Measurements from ENCODE around the gene SGK2. TPM values are rescaled to one million over a fixed set of nuclear protein-coding genes. Genes with fewer than 3 reads are reported as not detected.
A peak's percentile ranks its signal among the peaks of the same experiment; 100 is the strongest.

SGK2 gene
- total and polyA plus RNA-seq, 2 of the 13 experiments (the other 11 are each of a cell fraction or from before 2014, with no cell fraction given), result 6.2 to 29.4 TPM

DNA sequence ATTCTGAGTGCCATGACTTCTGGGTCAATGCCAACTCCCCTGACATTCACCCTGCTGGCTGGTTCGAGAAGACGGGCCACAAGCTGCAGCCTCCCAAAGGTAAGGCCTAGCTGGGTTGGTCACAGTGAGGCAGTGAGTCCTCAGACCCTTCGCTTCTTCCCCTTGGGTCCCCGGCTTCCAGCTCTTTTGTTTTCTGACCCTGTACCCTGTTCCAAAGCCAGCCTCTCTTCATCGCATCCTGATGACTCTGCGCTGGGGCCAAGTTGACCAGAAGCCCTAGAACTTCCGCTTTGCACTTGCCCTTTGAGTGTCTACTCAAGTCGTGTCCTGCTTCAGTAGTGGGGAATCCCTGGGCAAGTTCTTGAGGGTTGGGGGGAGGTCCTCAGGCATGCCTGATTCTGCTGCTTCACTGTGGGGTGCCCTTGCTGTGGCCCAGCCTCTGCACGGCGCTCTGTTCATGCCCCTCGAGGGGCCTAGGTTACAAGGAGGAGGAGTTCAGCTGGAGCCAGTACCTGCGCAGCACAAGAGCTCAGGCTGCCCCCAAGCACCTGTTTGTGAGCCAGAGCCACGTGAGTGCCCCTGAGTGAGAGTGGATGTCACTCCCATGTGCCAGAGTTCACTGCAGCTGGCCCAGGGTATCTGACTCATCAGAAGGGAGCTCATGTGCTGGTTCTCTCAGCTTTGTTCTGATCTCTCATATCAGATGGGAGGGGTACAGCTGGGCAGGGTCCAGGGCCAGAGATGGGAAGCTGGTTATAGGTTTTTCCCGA is 28.3 kb upstream of the SGK2 start (continued):
- TF ChIP-seq, protein P1, sequence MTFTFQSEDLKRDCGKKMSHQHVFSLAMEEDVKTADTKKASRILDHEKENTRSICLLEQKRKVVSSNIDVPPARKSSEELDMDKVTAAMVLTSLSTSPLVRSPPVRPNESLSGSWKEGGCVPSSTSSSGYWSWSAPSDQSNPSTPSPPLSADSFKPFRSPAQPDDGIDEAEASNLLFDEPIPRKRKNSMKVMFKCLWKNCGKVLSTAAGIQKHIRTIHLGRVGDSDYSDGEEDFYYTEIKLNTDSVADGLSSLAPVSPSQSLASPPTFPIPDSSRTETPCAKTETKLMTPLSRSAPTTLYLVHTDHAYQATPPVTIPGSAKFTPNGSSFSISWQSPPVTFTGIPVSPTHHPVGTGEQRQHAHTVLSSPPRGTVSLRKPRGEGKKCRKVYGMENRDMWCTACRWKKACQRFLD (CRISPR knock-in tag; IDR thresholded peaks at IDR 0.05; ENCODE audit: borderline replicate concordance), result peak; percentile 59; the same call in 1 of the 2 replicates
- TF ChIP-seq RFX3 (CRISPR knock-in tag; IDR thresholded peaks at IDR 0.05) (no peak), ZNF234 (CRISPR knock-in tag; conservative IDR thresholded peaks at IDR 0.05) (peak; percentile 93), NFRKB (IDR thresholded peaks at IDR 0.05) (no peak), ZNF709 (CRISPR knock-in tag; IDR thresholded peaks at IDR 0.05) (peak; percentile 88; the same call in 1 of the 2 replicates), POLR2AphosphoS2 (IDR thresholded peaks at IDR 0.05; ENCODE audit: low read depth, low read length) (no peak), SIX1 (CRISPR knock-in tag; IDR thresholded peaks at IDR 0.05; ENCODE audit: borderline replicate concordance) (peak; percentile 80; the same call in 1 of the 2 replicates), NR2F2 (IDR thresholded peaks at IDR 0.05; ENCODE audit: borderline replicate concordance, low read depth) (no peak)
- TF ChIP-seq, protein P2, sequence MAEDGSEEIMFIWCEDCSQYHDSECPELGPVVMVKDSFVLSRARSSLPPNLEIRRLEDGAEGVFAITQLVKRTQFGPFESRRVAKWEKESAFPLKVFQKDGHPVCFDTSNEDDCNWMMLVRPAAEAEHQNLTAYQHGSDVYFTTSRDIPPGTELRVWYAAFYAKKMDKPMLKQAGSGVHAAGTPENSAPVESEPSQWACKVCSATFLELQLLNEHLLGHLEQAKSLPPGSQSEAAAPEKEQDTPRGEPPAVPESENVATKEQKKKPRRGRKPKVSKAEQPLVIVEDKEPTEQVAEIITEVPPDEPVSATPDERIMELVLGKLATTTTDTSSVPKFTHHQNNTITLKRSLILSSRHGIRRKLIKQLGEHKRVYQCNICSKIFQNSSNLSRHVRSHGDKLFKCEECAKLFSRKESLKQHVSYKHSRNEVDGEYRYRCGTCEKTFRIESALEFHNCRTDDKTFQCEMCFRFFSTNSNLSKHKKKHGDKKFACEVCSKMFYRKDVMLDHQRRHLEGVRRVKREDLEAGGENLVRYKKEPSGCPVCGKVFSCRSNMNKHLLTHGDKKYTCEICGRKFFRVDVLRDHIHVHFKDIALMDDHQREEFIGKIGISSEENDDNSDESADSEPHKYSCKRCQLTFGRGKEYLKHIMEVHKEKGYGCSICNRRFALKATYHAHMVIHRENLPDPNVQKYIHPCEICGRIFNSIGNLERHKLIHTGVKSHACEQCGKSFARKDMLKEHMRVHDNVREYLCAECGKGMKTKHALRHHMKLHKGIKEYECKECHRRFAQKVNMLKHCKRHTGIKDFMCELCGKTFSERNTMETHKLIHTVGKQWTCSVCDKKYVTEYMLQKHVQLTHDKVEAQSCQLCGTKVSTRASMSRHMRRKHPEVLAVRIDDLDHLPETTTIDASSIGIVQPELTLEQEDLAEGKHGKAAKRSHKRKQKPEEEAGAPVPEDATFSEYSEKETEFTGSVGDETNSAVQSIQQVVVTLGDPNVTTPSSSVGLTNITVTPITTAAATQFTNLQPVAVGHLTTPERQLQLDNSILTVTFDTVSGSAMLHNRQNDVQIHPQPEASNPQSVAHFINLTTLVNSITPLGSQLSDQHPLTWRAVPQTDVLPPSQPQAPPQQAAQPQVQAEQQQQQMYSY (CRISPR knock-in tag; IDR thresholded peaks at IDR 0.05), result peak; percentile 34; the same call in 1 of the 2 replicates
- TF ChIP-seq, protein P3, sequence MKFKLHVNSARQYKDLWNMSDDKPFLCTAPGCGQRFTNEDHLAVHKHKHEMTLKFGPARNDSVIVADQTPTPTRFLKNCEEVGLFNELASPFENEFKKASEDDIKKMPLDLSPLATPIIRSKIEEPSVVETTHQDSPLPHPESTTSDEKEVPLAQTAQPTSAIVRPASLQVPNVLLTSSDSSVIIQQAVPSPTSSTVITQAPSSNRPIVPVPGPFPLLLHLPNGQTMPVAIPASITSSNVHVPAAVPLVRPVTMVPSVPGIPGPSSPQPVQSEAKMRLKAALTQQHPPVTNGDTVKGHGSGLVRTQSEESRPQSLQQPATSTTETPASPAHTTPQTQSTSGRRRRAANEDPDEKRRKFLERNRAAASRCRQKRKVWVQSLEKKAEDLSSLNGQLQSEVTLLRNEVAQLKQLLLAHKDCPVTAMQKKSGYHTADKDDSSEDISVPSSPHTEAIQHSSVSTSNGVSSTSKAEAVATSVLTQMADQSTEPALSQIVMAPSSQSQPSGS (CRISPR knock-in tag; IDR thresholded peaks at IDR 0.05), result peak; percentile 72; the same call in 1 of the 2 replicates
- TF ChIP-seq, protein P4, sequence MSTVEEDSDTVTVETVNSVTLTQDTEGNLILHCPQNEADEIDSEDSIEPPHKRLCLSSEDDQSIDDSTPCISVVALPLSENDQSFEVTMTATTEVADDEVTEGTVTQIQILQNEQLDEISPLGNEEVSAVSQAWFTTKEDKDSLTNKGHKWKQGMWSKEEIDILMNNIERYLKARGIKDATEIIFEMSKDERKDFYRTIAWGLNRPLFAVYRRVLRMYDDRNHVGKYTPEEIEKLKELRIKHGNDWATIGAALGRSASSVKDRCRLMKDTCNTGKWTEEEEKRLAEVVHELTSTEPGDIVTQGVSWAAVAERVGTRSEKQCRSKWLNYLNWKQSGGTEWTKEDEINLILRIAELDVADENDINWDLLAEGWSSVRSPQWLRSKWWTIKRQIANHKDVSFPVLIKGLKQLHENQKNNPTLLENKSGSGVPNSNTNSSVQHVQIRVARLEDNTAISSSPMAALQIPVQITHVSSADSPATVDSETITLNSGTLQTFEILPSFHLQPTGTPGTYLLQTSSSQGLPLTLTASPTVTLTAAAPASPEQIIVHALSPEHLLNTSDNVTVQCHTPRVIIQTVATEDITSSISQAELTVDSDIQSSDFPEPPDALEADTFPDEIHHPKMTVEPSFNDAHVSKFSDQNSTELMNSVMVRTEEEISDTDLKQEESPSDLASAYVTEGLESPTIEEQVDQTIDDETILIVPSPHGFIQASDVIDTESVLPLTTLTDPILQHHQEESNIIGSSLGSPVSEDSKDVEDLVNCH (CRISPR knock-in tag; IDR thresholded peaks at IDR 0.05), result no peak
- TF ChIP-seq, protein P5, sequence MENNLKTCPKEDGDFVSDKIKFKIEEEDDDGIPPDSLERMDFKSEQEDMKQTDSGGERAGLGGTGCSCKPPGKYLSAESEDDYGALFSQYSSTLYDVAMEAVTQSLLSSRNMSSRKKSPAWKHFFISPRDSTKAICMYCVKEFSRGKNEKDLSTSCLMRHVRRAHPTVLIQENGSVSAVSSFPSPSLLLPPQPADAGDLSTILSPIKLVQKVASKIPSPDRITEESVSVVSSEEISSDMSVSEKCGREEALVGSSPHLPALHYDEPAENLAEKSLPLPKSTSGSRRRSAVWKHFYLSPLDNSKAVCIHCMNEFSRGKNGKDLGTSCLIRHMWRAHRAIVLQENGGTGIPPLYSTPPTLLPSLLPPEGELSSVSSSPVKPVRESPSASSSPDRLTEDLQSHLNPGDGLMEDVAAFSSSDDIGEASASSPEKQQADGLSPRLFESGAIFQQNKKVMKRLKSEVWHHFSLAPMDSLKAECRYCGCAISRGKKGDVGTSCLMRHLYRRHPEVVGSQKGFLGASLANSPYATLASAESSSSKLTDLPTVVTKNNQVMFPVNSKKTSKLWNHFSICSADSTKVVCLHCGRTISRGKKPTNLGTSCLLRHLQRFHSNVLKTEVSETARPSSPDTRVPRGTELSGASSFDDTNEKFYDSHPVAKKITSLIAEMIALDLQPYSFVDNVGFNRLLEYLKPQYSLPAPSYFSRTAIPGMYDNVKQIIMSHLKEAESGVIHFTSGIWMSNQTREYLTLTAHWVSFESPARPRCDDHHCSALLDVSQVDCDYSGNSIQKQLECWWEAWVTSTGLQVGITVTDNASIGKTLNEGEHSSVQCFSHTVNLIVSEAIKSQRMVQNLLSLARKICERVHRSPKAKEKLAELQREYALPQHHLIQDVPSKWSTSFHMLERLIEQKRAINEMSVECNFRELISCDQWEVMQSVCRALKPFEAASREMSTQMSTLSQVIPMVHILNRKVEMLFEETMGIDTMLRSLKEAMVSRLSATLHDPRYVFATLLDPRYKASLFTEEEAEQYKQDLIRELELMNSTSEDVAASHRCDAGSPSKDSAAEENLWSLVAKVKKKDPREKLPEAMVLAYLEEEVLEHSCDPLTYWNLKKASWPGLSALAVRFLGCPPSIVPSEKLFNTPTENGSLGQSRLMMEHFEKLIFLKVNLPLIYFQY (CRISPR knock-in tag; IDR thresholded peaks at IDR 0.05; ENCODE audit: borderline replicate concordance), result peak; percentile 91; the same call in 1 of the 2 replicates
- TF ChIP-seq, protein P6, sequence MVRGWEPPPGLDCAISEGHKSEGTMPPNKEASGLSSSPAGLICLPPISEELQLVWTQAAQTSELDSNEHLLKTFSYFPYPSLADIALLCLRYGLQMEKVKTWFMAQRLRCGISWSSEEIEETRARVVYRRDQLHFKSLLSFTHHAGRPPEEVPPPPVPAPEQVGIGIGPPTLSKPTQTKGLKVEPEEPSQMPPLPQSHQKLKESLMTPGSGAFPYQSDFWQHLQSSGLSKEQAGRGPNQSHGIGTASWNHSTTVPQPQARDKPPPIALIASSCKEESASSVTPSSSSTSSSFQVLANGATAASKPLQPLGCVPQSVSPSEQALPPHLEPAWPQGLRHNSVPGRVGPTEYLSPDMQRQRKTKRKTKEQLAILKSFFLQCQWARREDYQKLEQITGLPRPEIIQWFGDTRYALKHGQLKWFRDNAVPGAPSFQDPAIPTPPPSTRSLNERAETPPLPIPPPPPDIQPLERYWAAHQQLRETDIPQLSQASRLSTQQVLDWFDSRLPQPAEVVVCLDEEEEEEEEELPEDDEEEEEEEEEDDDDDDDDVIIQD (CRISPR knock-in tag; IDR thresholded peaks at IDR 0.05; ENCODE audit: low read depth), result peak; percentile 85

Measured in HepG2 (cell line).